ENCODE measurements around the gene PKP4.

PKP4 gene

GRCh38 chr2:158500333-158500732, 43.6 kb downstream of the PKP4 start:
- DNase-seq = no peak

DNA sequence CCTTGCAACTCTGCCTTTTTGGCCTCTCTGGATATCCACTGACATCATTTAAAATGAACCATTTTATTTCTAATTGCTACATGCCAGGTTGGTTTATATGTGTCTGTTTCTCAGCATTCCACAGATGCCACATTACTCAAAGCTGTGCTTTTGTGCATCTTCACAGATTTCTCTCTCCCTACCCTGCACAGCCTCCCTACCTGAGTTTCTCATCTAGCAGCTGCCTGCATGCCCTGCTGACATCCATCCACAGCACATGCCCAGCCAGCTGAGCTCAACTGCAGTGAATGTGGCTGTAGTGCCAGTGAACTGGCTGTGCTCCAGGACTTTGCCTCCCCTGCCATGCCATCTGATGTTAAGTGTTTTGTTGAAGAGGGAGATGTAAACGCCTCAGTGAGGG, 44.5 kb downstream of the PKP4 start:
- DNase-seq = no peak

DNA sequence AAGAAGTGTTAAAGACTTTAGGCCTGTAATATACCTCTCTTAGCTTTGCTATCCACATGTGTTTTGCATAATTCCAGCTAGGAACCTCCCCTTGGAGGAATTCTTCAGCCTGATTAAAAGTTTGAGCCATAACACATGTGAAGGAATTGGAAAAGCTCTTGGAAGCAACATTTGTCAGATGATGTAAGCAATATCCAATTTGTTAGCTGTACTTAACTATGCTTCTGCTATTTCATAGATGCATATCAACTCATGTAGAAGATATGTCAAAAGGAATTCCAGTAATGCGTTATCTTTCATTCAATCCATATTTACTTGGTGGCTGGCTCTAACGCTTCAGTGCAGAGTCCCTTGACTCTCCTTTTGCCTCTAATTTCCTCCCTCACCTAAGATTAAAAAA, 46.2 kb downstream of the PKP4 start:
- DNase-seq = no peak

- no peak for DNase-seq
These were observed 47.3 kb downstream of the PKP4 start for GRCh38 chr2:158504088-158504487.

GRCh38 chr2:158505448-158505934, 48.7 kb downstream of the PKP4 start:
- no peak for DNase-seq

DNA sequence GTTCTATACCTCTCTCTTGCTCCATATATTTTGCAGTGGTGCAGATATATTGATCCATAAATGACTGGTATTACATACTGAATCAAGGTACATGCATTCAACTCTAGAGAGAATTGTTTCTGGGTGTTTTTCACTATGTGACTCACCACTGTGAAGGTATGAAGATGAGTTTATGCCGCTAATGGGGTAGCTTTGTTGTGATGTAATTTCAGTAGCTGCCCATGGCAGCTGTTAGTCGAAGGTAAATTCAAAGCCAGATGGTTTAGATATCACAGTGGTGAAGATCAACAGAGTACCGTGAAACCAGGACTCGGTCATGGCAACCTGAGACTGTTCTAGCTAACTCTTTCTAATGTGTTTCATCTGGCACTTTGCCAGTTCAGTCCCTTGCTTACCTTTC, 50.4 kb downstream of the PKP4 start:
- DNase-seq = no peak

GRCh38 chr2:158507679-158508078, 50.9 kb downstream of the PKP4 start:
- DNase-seq = no peak

- no peak for DNase-seq
These were observed 53.4 kb downstream of the PKP4 start for GRCh38 chr2:158509928-158510797.

GRCh38 chr2:158510887-158511286, 54.1 kb downstream of the PKP4 start:
- no peak for DNase-seq

GRCh38 chr2:158511706-158512105, 55.0 kb downstream of the PKP4 start:
- DNase-seq = no peak

DNA sequence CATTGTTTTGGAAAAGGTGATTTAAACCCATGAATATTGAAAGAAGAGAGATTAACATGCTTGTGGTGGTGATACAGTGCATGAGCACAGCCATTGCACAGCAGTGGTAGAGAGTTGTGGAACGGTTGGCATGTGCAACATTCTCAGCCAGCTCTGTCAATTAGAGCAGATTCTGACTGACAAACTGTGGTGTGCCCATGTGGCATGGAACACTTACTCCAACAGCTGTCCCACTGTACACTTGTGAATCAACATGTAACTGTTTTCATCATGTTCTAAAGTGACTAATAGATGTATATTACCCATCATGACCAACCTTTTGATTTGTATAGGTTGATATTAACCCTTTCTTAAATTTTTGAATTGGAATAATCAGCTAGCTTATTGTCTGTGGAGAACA, 55.6 kb downstream of the PKP4 start:
- no peak for DNase-seq

GRCh38 chr2:158513841-158514240, 57.1 kb downstream of the PKP4 start:
- no peak for DNase-seq

DNA sequence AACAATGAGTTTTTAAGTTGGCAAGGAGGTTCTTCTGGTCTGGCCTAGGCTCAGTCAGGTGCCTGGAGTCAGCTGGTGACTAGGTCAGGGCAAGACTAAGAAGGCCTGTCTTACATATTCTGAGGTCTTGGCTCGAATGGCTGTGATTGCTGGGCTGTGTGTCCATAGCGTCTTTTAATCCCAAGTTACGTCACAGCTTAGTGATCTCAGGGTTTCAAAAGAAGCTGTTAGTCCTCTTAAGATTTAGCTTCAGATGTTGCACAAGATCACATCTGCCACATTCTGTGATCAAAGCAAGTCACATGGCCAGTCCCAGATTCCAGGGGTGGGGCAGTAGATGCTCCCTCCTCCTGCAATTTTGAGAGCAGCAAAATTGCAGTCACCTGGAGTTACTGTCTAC, 61.3 kb downstream of the PKP4 start:
- DNase-seq = no peak

DNA sequence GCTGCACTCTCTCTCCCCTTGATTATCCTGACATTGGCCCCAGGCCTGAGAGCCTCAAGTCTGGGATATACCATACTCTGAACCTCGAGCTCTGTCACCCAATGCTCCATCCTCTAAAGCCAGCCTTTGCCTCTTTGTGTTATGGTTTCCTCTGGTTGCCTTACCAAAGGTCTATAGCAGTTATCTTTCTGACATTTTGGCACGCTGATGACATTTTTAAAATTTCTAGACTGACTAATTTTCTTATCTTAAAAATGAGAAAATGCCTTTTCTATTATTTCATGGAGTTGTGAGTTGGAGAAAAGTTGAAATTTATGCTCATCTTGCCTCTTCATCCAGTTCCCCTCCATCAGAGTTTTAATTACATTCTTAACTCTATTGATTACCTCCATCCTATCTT, 62.7 kb downstream of the PKP4 start:
- DNase-seq = no peak

DNA sequence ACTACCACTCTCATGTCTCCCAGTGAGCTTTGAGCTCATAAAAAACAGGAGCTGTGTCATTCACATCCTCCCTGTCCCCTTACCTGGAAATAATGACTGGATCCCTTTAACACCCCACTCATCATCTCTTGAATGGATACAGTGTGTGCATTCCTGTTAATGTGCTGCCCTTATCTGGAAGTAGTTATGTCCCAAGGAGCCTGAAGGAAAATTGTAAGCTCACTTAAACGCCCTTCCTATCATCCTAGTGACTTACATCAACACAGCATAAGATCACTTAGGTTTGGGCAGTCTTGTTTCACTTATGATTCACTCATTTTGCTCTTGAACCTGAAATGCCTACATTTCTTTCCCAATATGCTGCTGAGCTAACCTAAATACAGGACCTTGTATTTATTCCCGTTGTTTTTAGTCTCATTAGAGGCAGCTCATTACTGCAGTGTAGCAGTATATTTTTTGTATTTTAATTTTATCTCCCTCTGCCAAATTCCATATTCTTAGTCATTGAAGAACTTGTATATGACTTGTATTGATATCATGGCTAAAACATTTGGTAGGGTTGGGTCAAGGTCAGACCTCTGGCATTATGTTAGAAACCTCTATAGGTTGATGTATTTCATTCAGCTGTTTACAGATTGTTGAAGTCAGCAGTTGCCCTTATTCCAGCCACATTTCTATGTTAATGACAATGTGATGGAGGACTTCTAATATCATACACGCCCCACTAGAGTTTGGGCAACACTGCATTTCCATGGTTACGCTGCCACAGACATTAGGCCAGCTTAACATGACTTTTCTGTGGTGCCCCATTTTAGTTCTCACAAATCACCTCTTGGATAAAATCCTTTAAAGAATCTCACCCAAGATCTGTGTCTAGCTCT, 72.9 kb downstream of the PKP4 start:
- no peak for DNase-seq

GRCh38 chr2:158530829-158531228, 74.1 kb downstream of the PKP4 start:
- no peak for DNase-seq

GRCh38 chr2:158533009-158533408, 76.3 kb downstream of the PKP4 start:
- DNase-seq = no peak

DNA sequence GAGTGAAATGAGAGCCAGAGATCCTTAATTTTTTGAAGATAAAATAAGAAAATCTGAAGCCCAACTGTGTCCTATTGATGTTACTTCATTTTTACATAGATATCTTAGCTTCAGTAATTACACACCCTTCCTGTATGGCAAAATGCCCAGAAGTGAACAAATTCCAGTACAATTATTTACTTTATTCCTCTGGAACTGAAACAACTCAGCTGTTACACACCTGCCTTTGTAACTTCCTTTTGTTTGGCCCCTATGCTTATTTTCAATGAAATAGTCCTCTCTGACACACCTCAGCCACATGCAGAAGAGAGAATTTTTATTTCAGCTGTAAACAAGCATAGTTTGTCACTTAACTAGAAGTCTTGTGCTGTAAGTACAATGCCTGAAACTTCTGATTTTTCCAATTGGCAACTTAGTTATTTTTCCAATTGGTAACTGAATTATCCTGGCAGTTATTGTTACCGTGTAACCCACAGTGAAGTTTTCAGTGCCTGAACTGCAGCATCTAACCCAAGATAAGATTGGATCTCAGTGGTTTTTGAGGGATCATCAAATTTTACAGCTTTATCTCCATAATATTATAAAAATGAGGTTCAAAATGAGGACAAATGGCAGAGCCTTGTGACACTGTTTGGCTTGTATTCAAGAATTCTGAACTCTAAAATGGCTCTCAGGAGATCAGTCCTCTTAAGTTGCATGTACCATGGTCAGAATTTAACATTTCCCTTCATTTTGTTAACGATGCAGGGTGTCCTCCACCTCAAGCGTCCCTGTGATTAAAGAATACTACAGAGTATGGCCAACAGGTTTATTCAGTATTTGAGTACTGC, 82.6 kb downstream of the PKP4 start:
- no peak for DNase-seq

GRCh38 chr2:158542577-158542976, 85.8 kb downstream of the PKP4 start:
- no peak for DNase-seq

- no peak for DNase-seq
These were observed 87.2 kb downstream of the PKP4 start for GRCh38 chr2:158543957-158544356.

DNA sequence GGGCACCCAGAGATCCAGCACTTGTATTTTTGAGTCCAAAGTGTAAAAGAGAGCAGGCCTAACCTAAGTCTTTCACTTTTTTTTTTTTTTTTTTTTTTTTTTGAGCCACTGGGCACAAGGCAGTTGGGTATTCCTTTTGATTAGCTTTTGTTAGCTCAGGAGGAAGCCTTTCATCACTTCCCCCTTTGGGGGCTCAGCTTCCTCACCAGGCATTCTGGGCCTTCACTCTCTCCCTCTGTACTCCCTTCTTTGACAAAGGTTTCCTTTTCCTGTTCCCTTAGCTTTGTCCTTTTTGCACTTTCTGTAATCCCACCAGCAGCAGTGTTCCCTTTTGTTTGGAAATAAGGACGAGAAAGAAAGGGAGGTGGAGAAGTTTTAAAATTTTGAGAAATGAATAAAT, 88.2 kb downstream of the PKP4 start:
- DNase-seq = no peak

DNA sequence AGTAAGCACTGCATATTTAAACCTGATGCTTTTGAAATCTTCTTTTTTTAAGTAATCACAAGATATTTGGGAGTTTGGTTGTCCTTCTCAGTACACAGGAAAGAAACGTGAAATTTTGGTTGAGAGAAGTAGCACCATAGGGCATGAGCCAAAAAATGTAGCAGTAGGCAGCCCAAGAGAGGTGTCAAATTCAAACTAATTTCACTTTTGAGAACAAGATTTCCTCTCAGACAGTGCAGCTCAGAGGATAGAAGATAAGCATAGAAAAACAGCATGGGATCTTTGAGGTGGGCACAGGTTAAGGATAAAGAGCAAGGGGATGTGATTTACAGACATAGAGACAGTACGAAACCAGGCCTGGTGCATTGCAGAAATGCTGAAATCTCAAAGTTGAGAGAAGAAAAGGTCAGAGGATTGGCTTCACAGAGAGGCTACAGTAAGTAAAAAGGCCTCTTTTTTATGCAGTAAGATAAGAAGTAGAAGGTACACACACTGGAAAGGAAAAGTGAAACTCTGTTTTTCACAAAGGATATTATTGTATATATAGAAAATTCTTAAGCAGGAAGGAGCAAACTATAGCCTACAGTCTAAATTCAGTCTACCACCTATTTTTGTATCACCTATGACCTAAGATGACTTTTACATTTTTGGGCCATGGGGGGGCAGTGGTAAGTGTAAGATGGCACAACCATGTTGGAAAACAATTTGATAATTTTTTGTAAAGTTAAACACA, 89.8 kb downstream of the PKP4 start:
- DNase-seq = no peak
